GM19193 (cell line): ENCODE measurements around the gene RESP18.
A peak's percentile ranks its signal among the peaks of the same experiment; 100 is the strongest.

Experiments used
- POLR2A ChIP-seq: IDR thresholded peaks from 4 replicates; pipeline ENCODE4 v1.6.1; 2011; ENCODE audit not compliant: insufficient read depth, insufficient read length; ENCODE audit errors: extremely low read depth

The RESP18 gene

DNA sequence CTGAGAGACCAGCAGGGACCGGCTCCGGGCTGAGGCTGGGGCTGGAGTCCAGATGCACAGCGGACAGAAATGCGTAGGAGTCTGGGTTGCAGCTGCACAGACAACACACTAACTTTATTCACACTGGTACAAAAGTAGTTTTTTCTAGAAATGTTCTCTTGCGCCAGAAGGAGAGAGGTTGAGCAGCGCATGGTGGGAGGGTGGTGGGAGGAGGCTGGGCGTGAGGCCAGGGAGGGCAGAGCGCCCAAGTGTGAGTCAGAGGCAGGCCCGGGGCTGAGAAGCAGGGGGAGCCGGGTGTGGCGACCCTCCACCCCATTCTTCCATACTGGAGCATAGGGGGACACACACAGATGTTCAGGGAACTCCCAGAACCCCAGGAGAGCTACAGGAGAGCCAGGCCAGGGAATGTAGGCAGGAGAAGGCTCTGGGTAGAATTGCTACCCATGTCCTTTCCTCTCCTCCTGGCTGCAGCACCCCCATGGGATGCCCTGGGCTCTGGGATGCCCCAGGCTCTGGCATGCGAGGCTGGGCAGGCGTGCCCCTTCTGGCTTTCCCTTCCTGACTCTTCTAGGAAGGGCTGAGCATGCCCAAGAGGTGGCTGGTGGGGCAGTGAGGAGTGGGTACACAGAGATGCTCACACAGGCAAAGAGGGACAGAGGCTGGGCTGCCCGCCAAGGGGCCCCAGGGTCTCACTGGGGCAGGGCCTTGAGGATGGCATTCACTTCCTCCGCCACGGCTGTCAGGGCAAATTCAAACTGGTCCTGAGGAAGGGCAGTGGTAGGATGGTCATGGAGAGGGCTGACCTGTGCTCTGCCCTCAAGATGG is 42.8 kb downstream of the RESP18 start:
- no peak for TF ChIP-seq POLR2A

DNA sequence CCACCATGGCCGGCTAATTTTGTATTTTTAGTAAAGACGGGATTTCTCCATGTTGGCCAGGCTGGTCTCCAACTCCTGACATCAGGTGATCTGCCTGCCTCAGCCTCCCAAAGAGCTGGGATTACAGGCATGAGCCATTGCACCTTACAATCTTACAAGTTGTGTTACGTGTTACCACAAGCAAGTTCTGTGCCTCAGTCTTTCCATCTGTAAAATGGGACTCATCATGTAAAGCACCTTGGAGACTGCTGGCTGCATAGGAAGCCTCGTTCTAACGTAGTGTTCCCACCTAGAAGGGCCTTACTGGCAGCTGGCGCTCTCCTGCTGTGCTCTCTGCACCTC is 43.4 kb downstream of the RESP18 start:
- no peak for TF ChIP-seq POLR2A

DNA sequence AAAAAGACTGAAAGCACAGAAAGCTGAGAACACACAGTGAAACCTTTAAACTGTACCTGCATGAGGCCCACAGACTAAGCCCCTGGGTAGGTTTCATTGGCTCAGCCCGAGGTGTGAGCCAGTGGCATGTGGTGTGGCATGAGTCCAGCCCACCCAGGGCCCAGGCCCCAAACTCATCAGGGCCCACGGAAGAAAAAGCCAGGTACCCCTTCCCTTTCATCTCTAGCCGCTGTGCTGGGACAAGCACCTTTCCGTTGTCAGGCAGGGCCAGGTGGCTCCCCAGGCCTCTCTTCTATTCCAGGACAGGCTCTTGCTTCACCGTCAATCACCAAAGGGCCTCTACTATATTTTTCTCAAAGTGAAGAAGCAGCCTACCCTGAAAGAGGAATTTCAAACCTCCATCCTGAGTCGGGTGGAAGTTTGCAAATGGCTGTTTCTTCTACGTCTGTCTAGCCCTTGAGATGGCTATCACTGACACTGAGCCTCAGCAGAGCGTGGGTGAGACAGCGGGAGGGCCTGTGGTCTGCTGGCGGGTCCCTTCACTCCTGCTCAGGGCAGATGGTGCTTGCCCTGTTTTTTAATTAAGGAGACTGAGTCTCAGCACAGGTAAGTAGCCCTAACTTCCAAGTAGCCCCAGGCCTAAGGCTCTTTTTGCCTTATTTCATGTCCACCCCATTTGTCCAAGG is 44.8 kb downstream of the RESP18 start:
- TF ChIP-seq POLR2A: no peak

DNA sequence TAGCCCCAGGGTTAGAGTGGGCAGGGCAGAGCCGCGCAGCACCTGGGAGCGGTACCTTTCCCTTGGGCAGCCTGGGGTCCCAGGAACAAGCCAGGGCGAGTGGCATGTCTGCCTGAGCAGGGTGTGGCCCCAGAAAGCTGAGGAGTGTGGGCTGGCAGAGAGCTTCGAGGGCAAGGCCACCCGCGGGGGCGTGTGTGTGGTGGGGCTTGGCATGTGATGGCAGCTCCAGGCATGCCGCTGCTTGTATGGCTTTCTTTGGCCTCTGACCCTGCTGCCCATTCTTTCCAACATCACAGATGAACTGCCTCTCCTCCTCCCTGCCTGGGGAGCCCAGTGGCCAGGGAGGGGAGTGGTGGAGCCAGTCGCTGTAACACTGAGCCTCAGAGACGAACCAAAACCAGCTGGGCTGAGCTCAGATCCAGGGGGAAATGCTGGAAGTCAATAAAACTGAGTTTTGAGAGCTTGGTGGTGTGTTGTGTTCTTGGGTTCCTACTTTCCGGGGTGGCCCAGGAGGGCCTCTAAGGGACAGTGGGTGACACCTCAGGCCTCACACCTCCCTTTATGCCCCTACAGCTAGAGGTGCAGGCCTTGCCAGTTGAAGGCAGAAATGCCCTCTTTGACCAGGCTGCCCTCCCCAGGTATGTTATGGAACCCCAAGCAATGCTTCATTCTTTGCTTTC is 46.0 kb downstream of the RESP18 start:
- TF ChIP-seq POLR2A: no peak

DNA sequence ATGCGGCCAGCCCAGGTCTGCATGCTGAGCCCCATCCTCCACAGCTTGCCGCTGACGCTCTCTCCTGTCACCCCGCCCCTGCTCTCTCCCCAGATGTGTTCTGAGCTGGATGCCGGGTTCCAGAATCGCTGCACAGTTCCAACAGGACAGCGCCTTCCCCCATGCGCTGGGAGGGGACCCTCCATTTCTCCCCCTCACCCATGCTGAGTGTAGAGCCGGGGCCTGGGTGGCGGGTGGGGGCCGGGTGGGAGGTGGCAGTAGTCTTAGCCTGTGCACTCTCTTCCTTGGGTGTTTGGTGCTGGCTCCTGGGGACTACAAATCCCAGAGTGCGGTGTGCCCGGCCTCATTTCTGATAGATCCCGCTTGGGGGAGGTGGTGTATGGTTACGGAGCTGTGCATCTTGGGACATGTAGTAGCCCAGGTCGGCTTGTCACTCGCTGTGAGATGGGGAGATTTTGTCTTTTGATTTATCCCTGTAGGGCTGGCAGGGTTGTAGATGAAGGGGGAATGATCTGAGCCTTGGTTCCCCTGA is 46.6 kb downstream of the RESP18 start:
- no peak for TF ChIP-seq POLR2A

DNA sequence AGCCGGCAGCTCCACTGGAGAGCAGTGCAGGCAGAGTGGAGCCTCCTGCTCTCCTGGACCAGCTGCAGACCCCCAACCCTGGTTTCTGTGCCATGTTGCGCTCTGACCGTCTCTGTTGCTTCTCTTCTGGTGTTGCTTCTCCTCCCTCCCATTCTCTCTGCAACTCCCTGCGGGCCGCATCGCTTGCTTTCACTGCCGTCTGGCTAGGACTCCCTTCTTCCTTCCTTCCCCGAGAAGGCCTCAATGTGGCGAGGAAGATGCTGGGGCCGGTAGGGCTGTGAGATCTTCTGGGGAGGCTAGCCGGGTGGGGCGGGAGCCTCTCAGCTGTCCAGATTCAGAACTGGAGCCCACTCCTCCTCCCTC is 47.2 kb downstream of the RESP18 start:
- TF ChIP-seq POLR2A: no peak

DNA sequence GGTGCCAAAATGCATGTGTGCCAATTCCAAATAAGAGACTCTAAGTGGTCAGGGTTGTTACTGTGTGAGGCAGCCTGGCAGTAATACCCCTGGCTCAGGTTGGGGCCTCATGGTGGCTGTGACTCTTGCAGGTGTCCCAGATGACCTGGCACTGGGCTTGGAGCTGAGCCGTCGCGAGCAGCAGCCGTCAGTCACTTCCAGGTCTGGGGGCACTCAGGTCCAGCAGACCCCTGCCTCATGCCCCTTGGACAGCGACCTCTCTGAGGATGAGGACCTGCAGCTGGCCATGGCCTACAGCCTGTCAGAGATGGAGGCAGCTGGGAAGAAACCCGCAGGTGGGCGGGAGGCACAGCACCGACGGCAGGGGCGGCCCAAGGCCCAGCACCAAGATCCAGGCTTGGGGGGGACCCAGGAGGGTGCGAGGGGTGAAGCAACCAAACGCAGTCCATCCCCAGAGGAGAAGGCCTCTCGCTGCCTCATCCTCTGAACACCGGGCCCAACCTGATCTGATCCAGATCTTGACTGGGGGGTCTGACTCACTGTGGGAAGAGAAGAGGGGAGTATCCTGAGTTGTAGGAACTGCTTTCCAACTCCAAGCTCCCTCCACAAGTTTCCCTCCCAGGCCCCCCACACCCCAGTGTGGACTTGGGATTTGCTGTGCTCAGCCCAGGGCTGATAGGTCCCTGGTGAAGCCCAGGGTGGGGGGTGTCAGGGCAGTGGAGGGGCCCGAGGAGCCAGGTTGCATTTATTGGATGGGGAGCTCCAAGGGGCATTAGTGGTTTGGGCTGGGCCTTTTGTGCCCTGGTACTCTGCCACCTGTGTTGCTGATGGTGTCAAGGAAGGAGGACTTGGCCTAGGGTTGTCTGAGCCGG is 47.8 kb downstream of the RESP18 start:
- no peak for TF ChIP-seq POLR2A

DNA sequence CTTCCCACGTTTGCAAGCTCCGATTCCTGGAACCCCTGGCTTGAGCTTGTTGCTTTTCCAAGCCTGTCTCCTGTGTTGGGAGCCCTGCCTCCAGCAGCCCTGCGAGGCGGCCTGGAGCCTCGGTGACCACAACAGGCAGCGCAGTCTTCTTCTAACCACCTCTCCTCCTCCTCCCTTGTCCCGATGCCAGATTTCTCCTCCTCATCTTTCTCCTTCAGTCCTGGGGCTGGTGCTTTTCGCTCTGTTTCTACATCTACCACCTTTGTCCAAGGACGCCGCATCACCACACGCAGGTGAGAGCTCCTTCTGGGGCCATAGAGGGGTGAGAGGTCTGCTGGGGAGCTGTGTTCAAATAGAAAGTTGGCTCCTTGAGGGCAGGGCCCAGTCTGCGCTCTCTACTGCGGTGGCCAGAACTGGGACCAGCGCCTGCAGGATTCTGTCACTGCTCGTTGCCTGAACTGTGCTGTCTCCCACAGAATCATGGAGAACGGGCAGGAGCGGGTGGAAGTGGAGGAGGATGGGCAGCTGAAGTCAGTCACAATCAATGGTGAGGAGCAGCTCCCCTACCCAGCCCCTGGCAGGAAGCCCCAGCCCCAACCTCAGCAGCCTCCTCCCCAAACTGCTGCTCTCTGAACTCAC is 49.5 kb downstream of the RESP18 start:
- no peak for TF ChIP-seq POLR2A

DNA sequence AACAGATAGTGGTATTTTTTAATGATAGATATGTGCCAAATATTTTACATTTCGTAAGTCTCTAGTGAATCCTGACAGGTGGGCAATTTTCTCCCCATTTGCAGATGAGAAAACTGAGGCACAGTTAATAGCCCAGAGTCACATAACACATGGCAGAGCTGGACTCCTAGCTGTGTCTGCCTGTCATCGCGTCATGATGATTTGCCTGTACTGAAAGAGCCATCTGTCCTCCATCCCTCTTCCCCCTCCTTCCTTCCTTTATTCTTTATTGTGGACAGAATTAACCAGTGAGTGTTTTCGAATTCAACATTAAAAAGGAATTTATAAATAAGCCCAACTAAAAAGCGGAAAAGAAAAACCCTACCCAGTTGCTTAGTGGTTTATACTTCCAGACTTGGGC is 50.2 kb downstream of the RESP18 start:
- TF ChIP-seq POLR2A: no peak

DNA sequence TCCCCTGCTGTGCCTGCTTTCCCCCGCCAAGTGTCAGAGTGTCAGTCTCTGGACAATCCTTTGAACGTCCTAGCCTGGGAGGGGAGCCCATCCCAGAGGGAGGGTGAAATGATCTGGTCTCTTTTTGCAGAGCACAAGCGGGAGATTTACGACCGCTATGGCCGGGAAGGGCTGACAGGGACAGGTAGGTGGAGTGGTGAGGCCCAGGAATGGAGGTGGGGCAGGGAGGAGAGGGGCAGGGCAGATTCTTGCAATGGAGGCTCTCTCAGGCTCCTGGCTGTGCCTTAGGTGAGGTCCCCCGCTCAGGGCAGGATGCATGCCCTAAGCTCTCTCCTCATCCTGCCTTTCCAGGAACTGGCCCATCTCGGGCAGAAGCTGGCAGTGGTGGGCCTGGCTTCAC is 51.0 kb downstream of the RESP18 start:
- TF ChIP-seq POLR2A: no peak

DNA sequence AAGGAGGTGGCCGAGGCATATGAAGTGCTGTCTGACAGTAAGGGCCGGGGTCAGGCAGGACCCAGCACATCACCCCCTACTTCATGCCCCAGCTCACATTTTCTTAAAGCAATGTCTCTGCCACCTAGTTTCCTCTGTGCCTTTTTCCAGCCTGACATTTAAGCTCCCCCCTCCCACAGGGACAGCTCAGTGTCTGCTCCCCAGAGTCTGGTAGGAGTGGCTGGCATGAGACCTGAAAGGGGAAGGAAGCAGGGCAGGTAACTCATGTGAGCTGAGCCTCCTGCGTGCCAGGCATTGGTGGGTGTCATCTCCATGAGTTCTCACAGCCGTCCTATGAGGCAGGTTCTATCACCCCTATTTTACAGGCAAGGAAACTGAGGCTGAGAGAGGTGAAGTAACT is 51.9 kb downstream of the RESP18 start:
- TF ChIP-seq POLR2A: no peak

DNA sequence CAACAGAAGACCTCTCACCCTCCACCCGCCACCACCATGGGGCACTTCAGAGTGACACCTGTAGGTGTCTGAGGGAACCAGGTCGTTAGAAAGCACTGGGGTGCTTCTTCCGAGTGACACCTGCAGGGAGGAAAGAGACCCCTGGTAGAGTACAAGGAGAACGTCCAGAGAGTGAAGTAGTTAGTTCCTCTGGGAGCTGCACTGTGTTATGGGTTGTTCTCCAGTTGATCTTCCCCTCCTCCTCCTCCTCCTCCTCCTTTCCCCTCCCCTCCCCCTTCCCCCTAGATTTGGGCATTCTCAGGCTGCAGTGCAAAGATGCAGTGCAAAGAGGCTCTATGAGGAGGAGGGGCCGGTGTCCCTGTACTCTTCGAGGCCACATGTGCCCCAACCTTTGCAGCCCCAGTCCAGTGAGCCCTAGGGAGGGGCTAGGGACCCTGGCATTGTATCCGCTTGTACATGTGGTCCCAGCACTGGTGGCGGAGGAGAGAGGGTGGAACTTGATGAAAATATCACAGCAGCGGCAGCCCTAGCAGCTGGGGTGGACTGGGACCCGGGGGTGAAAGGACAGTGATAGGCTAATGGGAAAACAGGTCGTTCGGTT is 52.5 kb downstream of the RESP18 start:
- TF ChIP-seq POLR2A: no peak

DNA sequence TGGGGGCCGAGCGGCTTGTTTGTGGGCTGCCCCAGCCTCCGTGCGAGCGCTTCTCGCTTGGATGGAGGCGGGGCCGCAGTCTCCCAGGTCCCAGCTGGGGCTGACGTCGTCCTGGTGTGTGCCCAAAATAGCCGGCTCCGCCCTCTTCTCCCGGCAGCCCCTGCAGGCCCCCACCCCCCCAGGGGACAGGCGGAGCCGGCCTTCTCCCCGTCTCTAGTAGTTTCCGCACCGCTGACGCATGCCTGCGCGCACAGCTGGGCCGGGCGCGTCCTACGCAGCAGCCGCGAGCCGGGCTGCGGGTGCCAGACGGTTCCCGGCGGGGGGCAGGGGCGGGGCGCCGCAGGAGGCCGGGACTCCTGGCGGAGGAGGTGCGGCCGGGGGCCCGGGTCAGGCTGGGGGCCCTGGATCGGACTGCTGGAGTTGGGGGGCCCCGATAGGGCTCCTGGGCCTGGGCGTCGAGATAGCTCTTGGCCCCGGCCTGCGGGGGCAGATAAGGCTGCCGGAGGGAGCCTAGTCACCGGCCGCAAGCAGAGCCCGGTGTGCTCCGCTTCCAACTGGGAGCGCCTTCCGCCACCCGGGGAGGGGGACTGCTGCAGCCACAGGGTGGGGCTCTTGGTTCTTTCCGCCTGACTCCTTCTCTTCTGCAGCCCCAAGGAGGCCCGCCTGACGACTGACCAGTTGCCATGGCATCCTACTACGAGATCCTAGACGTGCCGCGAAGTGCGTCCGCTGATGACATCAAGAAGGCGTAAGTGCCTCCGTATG is 53.2 kb downstream of the RESP18 start, which contains the start of gene DNAJB2:
DNAJB2 (plus strand) TSS at position 216 of the 765 bp plus-strand sequence; CDS start at position 684, 468 bp downstream.
- peak; percentile 86 for TF ChIP-seq POLR2A
